HepG2 (cell line): Measurements from ENCODE around the gene PAK2. TPM values are rescaled to one million over a fixed set of nuclear protein-coding genes. Genes with fewer than 3 reads are reported as not detected.

Experiments
- ATAC-seq: fragments of 200-7000 bp; cut with Tn5 transposase; 3 replicates; pipeline ENCODE4 v1.9.1; 2020; ENCODE audit warnings: mild to moderate bottlenecking, moderate library complexity
- BruUV-seq: library from RNA; stranded (reverse); fragments of 400-500 nt; replicated peaks from 2 replicates; lab custom pipeline; 2021; lab: Mats Ljungman, UMichigan
- CTCF ChIA-PET: fragments of 300-600 bp; formaldehyde crosslinking; extraction: SDS; loops from one replicate; lab custom pipeline; 2021; ENCODE audit warnings: low total read pairs, inconsistent platforms, low intra/inter-chr PET ratio; lab: Yijun Ruan, JAX
- POLR2A ChIA-PET: fragments of 350-600 bp; sonication (Branson Sonifier 250); formaldehyde crosslinking; loops from one replicate; lab custom pipeline; 2020; ENCODE audit warnings: antibody characterized with exemption, inconsistent platforms; lab: Yijun Ruan, JAX
- DNase-seq: peaks from one replicate; pipeline ENCODE4 v3.0.0-alpha.2; 2015; ENCODE audit warnings: low spot score
- FAIRE-seq: peaks from 3 replicates; lab custom pipeline; 2011; peaks lifted over from hg19 to GRCh38; lab: Jason Lieb, UNC
- H2AFZ ChIP-seq: one replicate; pipeline ENCODE4 v1.6.1; 2011; ENCODE audit warnings: low read length, inconsistent platforms
- H3K27ac ChIP-seq: fragments of 300-600 bp; 3 replicates; pipeline ENCODE4 v1.8.0; 2011; ENCODE audit warnings: mixed run types, mild to moderate bottlenecking, mixed read lengths, low read length, inconsistent platforms; ENCODE audit not compliant: insufficient read depth; ENCODE audit errors: extremely low read length
- H3K27me3 ChIP-seq, 2 experiments: fragments of 200-600 bp in 1 of 2; 2 replicates in 1 of 2; 3 replicates in 1 of 2; pipeline versions ENCODE4 v1.6.0 to v1.8.0; 2011; ENCODE audit warnings: low read length in 2 of 2, mild to moderate bottlenecking in 2 of 2, moderate library complexity in 2 of 2, inconsistent platforms in 1 of 2; ENCODE audit not compliant: insufficient read depth in 2 of 2, control insufficient read depth in 1 of 2
- H3K36me3 ChIP-seq, 2 experiments: fragments of 200-600 bp in 1 of 2; replicated peaks in 1 of 2; 2 replicates in 1 of 2; 3 replicates in 1 of 2; pipeline versions ENCODE4 v1.5.1 to v1.8.0; 2011; ENCODE audit warnings: low read length in 2 of 2, inconsistent platforms in 1 of 2; ENCODE audit not compliant: insufficient read depth in 2 of 2, control insufficient read depth in 1 of 2
- H3K4me1 ChIP-seq: 2 replicates; pipeline ENCODE4 v1.5.1; 2012; ENCODE audit warnings: low read length, inconsistent platforms; ENCODE audit not compliant: insufficient read depth
- H3K4me2 ChIP-seq: 2 replicates; pipeline ENCODE4 v1.6.0; 2011; ENCODE audit warnings: low read depth, low read length, inconsistent platforms
- H3K4me3 ChIP-seq, 3 experiments: fragments of 200-600 bp in 1 of 3; sonication (generic), shearing (Covaris generic) in 1 of 3; replicated peaks in 1 of 3; 2 replicates each; pipeline ENCODE4 v1.5.1; 2011 to 2016; ENCODE audit warnings: low read length in 3 of 3, inconsistent platforms in 2 of 3, low read depth in 2 of 3, mild to moderate bottlenecking in 2 of 3, control low read depth in 1 of 3, mixed read lengths in 1 of 3; ENCODE audit not compliant: insufficient read depth in 1 of 3
- H3K79me2 ChIP-seq: one replicate; pipeline ENCODE4 v1.6.1; 2011; ENCODE audit warnings: low read length, inconsistent platforms; ENCODE audit not compliant: insufficient read depth
- H3K9ac ChIP-seq: 2 replicates; pipeline ENCODE4 v1.6.0; 2011; ENCODE audit warnings: mild to moderate bottlenecking, low read depth, low read length, inconsistent platforms; ENCODE audit not compliant: insufficient read depth
- H3K9me3 ChIP-seq: 2 replicates; pipeline ENCODE4 v1.5.1; 2012; ENCODE audit warnings: mild to moderate bottlenecking, low read length
- H4K20me1 ChIP-seq: 2 replicates; pipeline ENCODE4 v1.6.0; 2011; ENCODE audit warnings: inconsistent platforms, mild to moderate bottlenecking, low read length, moderate library complexity; ENCODE audit not compliant: insufficient read depth
- ADNP ChIP-seq: sonication (generic); formaldehyde crosslinking; IDR thresholded peaks from 2 replicates; pipeline ENCODE4 v1.4.0; 2020; ENCODE audit warnings: missing genetic modification reagents
- FOSL2 ChIP-seq: sonication (generic); formaldehyde crosslinking; IDR thresholded peaks from 2 replicates; pipeline ENCODE4 v1.4.0; 2020; ENCODE audit warnings: missing genetic modification reagents
- FOXA3 ChIP-seq: IDR thresholded peaks from 2 replicates; pipeline ENCODE4 v1.6.1; 2016; ENCODE audit warnings: missing genetic modification reagents, missing compliant biosample characterization
- FOXK1 ChIP-seq: sonication (generic); formaldehyde crosslinking; IDR thresholded peaks from 2 replicates; pipeline ENCODE4 v1.4.0; 2020; ENCODE audit warnings: low read depth, missing genetic modification reagents, borderline replicate concordance
- HNRNPH1 ChIP-seq: fragments of 200-400 bp; formaldehyde crosslinking; optimal IDR thresholded peaks from 2 replicates; pipeline ENCODE3; 2017; ENCODE audit warnings: mild to moderate bottlenecking, low read depth, low read length
- MTA3 ChIP-seq: sonication (generic); formaldehyde crosslinking; IDR thresholded peaks from 2 replicates; pipeline ENCODE4 v1.4.0; 2020; ENCODE audit warnings: missing genetic modification reagents
- SRF ChIP-seq: IDR thresholded peaks from 2 replicates; pipeline ENCODE4 v1.6.1; 2011; ENCODE audit warnings: mild to moderate bottlenecking, low read depth, low read length, moderate library complexity
- STAG1 ChIP-seq: sonication (generic); formaldehyde crosslinking; IDR thresholded peaks from 2 replicates; pipeline ENCODE4 v1.4.0; 2020; ENCODE audit warnings: missing genetic modification reagents
- ZBTB33 ChIP-seq: sonication (generic); formaldehyde crosslinking; IDR thresholded peaks from 2 replicates; pipeline ENCODE4 v1.4.0; 2020; ENCODE audit warnings: missing genetic modification reagents
- ZNF883 ChIP-seq: sonication (generic); formaldehyde crosslinking; IDR thresholded peaks from 2 replicates; pipeline ENCODE4 v1.5.1; 2020; ENCODE audit warnings: mild to moderate bottlenecking, missing genetic modification reagents; ENCODE audit errors: not compliant biosample characterization
- ZSCAN31 ChIP-seq: sonication (generic); formaldehyde crosslinking; IDR thresholded peaks from 2 replicates; pipeline ENCODE4 v1.5.0; 2020; ENCODE audit warnings: low read depth, mild to moderate bottlenecking, missing genetic modification reagents
- WGBS: methylation state at CpG from one replicate; pipeline ENCODE4 v1.1.6; 2017; ENCODE audit warnings: low lambda C conversion rate; 5-methylcytosine and 5-hydroxymethylcytosine counted together
- in situ Hi-C: cut with HindIII; loops from 2 replicates; pipeline ENCODE4 v1.10.0; 2017; ENCODE audit warnings: low pct_unique_long_range_greater_than_20kb; ENCODE audit not compliant: extremely low pct_ligation_motif_present
- intact Hi-C: fragments of 100-400 bp; cut with micrococcal nuclease; formaldehyde crosslinking; loops from one replicate; pipeline ENCODE4 v1.10.0; 2022; ENCODE audit not compliant: unreplicated experiment
- polyA plus RNA-seq, 8 experiments: library from polyadenylated mRNA; depleted of rRNA in 3 of 8; stranded (reverse) in 7 of 8; unstranded in 1 of 8; fragments of >200 nt; fragmentation: Illumina TruSeq in 4 of 8; extraction: Trizol in 4 of 8; gene quantifications; 2 replicates each; pipeline versions ENCODE4 v1.2.1 to v1.2.3, GENCODE V29; 2011 to 2016; ENCODE audit warnings: low read depth in 4 of 8, missing spikeins in 1 of 8, mixed read lengths in 1 of 8; ENCODE audit not compliant: insufficient read depth in 1 of 8
- total RNA-seq, 5 experiments: library from RNA; depleted of rRNA; stranded (reverse); fragments of >200 nt; fragmentation: Illumina TruSeq; extraction: Trizol; gene quantifications; 2 replicates each; pipeline ENCODE4 v1.2.3, GENCODE V29; 2016; ENCODE audit warnings: low read depth in 1 of 5
- TF ChIP-seq, protein P1 (sequence below): fragments of 450-650 bp; IDR thresholded peaks from 2 replicates; pipeline ENCODE4 v1.6.1; 2017; ENCODE audit warnings: mild to moderate bottlenecking
- TF ChIP-seq, protein P2 (sequence below): sonication (generic); formaldehyde crosslinking; IDR thresholded peaks from 2 replicates; pipeline ENCODE4 v1.5.1; 2020; ENCODE audit warnings: mild to moderate bottlenecking, missing genetic modification reagents, moderate library complexity
- TF ChIP-seq, protein P3 (sequence below): sonication (generic); formaldehyde crosslinking; IDR thresholded peaks from 2 replicates; pipeline ENCODE4 v1.8.0; 2023; ENCODE audit warnings: mild to moderate bottlenecking, missing genetic modification reagents

PAK2 gene
- total and polyA plus RNA-seq, 2 of the 13 experiments (the other 11 are each of a cell fraction or from before 2014, with no cell fraction given), result 23.0 to 24.7 TPM

DNA sequence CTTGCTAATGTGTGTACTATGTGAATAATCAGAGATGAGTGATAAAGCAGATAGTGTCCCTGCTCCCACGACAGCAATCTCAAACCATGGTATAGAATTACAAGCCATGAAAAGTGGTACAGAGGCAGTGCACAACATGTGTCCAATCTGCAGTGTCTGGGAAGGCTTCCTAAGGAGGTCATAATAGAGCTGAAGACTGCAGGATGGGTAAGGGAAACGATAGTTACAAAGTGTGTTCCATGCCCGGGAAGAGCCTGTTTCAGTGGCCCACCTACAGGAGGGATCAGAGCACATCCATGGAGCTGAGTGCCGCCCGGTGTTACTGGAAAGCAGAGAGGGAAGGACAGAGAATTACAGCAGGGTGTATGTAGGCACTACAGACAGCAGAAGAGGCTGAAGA lies 48.9 kb downstream of the PAK2 start (continued):
- TF ChIP-seq, protein P1, sequence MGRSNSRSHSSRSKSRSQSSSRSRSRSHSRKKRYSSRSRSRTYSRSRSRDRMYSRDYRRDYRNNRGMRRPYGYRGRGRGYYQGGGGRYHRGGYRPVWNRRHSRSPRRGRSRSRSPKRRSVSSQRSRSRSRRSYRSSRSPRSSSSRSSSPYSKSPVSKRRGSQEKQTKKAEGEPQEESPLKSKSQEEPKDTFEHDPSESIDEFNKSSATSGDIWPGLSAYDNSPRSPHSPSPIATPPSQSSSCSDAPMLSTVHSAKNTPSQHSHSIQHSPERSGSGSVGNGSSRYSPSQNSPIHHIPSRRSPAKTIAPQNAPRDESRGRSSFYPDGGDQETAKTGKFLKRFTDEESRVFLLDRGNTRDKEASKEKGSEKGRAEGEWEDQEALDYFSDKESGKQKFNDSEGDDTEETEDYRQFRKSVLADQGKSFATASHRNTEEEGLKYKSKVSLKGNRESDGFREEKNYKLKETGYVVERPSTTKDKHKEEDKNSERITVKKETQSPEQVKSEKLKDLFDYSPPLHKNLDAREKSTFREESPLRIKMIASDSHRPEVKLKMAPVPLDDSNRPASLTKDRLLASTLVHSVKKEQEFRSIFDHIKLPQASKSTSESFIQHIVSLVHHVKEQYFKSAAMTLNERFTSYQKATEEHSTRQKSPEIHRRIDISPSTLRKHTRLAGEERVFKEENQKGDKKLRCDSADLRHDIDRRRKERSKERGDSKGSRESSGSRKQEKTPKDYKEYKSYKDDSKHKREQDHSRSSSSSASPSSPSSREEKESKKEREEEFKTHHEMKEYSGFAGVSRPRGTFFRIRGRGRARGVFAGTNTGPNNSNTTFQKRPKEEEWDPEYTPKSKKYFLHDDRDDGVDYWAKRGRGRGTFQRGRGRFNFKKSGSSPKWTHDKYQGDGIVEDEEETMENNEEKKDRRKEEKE, result no peak
- TF ChIP-seq ZNF883 (CRISPR knock-in tag) (no peak), SRF (no peak), FOXK1 (no peak), ZSCAN31 (CRISPR knock-in tag) (no peak)

DNA sequence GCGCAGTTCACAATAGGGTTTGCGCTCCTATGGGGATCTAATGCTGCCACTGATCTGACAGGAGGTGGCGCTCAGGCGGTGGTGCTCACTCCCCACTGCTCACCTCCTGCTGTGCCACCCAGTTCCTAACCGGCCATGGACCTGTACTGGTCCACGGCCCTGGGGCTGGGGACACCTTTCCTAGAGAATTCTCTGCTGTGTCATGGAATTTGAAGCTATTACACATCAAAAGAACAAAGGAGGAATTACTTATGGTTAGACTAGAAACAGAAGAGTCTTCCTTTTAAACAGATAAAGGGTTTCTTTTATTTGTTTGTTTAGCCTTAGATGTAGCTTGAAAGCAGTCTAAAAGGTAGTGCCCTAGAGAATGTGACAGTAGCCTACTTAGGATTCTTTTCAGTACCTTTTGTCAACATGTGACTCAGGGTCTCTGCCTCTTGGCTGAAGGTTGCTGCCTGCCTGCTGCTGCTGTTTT lies 50.3 kb downstream of the PAK2 start:
- 0 out of 2 replicates have a peak, but pooled peaks cover 3% of the 10 kb centered on the region for H3K9me3 ChIP-seq
- ChIA-PET POLR2A (interaction anchor here (0.9 kb wide), 1 partner anchor 152 kb away, joined by 3 read pairs; the partner anchor contains the start of gene NCBP2), CTCF (no interaction called here)
- H4K20me1 ChIP-seq, result peaks cover 23% of the 10 kb centered on the region
- in situ Hi-C loops, result no loop called here
- peaks cover 56% of the 10 kb centered on the region for H3K4me1 ChIP-seq
- H3K4me2 ChIP-seq, result no peak overlapping the region
- intact Hi-C loops, result loop anchor here (5.0 kb wide), 1 partner anchor 48 kb away; no protein-coding TSS in a partner anchor
- BruUV-seq, result no TSS peak
- no peak overlapping the region for H2AFZ ChIP-seq
- no peak overlapping the region for H3K27ac ChIP-seq
- FAIRE-seq, result no peak
- peak; percentile 63 for DNase-seq
- no peak overlapping the region for H3K4me3 ChIP-seq
- H3K36me3 ChIP-seq, result peaks cover 4 to 14% of the 10 kb centered on the region in 2 experiments; a peak in 2 of 5 replicates
- no peaks in the 10 kb centered on the region for H3K27me3 ChIP-seq
- WGBS, result 86% methylated on average over 4 of the region's 6 CpGs
- ATAC-seq, result peak; percentile 44
- H3K9ac ChIP-seq, result no peak overlapping the region
- H3K79me2 ChIP-seq, result peaks cover 45% of the 10 kb centered on the region
- TF ChIP-seq HNRNPH1 (no peak), MTA3 (no peak), STAG1 (peak; percentile 4; the same call in 1 of the 2 replicates), ZBTB33 (CRISPR knock-in tag) (peak; percentile 89; the same call in 1 of the 2 replicates), ADNP (CRISPR knock-in tag) (no peak), FOSL2 (peak; percentile 73), FOXA3 (CRISPR knock-in tag) (peak; percentile 69)
- TF ChIP-seq, protein P2, sequence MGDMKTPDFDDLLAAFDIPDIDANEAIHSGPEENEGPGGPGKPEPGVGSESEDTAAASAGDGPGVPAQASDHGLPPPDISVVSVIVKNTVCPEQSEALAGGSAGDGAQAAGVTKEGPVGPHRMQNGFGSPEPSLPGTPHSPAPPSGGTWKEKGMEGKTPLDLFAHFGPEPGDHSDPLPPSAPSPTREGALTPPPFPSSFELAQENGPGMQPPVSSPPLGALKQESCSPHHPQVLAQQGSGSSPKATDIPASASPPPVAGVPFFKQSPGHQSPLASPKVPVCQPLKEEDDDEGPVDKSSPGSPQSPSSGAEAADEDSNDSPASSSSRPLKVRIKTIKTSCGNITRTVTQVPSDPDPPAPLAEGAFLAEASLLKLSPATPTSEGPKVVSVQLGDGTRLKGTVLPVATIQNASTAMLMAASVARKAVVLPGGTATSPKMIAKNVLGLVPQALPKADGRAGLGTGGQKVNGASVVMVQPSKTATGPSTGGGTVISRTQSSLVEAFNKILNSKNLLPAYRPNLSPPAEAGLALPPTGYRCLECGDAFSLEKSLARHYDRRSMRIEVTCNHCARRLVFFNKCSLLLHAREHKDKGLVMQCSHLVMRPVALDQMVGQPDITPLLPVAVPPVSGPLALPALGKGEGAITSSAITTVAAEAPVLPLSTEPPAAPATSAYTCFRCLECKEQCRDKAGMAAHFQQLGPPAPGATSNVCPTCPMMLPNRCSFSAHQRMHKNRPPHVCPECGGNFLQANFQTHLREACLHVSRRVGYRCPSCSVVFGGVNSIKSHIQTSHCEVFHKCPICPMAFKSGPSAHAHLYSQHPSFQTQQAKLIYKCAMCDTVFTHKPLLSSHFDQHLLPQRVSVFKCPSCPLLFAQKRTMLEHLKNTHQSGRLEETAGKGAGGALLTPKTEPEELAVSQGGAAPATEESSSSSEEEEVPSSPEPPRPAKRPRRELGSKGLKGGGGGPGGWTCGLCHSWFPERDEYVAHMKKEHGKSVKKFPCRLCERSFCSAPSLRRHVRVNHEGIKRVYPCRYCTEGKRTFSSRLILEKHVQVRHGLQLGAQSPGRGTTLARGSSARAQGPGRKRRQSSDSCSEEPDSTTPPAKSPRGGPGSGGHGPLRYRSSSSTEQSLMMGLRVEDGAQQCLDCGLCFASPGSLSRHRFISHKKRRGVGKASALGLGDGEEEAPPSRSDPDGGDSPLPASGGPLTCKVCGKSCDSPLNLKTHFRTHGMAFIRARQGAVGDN, result peak; percentile 20; the same call in 1 of the 2 replicates
- TF ChIP-seq, protein P3, sequence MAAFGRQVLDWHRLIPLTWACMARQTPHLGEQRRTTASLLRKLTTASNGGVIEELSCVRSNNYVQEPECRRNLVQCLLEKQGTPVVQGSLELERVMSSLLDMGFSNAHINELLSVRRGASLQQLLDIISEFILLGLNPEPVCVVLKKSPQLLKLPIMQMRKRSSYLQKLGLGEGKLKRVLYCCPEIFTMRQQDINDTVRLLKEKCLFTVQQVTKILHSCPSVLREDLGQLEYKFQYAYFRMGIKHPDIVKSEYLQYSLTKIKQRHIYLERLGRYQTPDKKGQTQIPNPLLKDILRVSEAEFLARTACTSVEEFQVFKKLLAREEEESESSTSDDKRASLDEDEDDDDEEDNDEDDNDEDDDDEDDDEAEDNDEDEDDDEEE (CRISPR knock-in tag), result no peak
